Suprapubic skin (tissue), 4 donors: ENCODE results near the gene GLIS1. TPM values are rescaled to one million over a fixed set of nuclear protein-coding genes. Genes with fewer than 3 reads are reported as not detected.

ENCODE experiments used
- DNase-seq, 2 donors: peaks; one replicate each; pipeline ENCODE4 v3.0.0-alpha.2; 2019; ENCODE audit warnings: low spot score in 2 of 2
- H3K27ac ChIP-seq: fragments of 200-600 bp; sonication (generic); one replicate; pipeline ENCODE4 v1.5.1; 2019
- H3K27me3 ChIP-seq: fragments of 200-600 bp; sonication (generic); one replicate; pipeline ENCODE4 v1.5.1; 2019
- H3K36me3 ChIP-seq: fragments of 200-600 bp; sonication (generic); one replicate; pipeline ENCODE4 v1.5.1; 2019
- H3K4me1 ChIP-seq: fragments of 200-600 bp; sonication (generic); one replicate; pipeline ENCODE4 v1.5.1; 2019
- H3K4me3 ChIP-seq: fragments of 200-600 bp; sonication (generic); one replicate; pipeline ENCODE4 v1.5.1; 2019; ENCODE audit warnings: mild to moderate bottlenecking
- H3K9me3 ChIP-seq: fragments of 200-600 bp; sonication (generic); one replicate; pipeline ENCODE4 v1.5.1; 2019
- EP300 ChIP-seq: sonication (generic); formaldehyde crosslinking; IDR thresholded peaks from one replicate; pipeline ENCODE4 v1.6.1; 2017; ENCODE audit warnings: antibody characterized with exemption
- POLR2A ChIP-seq, 2 donors: fragments of 450-650 bp; IDR thresholded peaks; one replicate each; pipeline ENCODE4 v1.6.1; 2017; ENCODE audit warnings: antibody characterized with exemption in 2 of 2, mild to moderate bottlenecking in 2 of 2, moderate library complexity in 2 of 2
- POLR2AphosphoS5 ChIP-seq, 3 donors: sonication (generic); formaldehyde crosslinking; IDR thresholded peaks; one replicate each; pipeline ENCODE4 v1.6.1; 2017; ENCODE audit warnings: antibody characterized with exemption in 3 of 3
- WGBS: methylation state at CpG from one replicate; pipeline ENCODE4 v1.1.5; 2018; 5-methylcytosine and 5-hydroxymethylcytosine counted together
- total RNA-seq, 4 donors: library from RNA; depleted of rRNA; stranded (reverse); fragments of >200 nt; gene quantifications; one replicate each; pipeline ENCODE4 v1.1.0, GENCODE V29; 2016
- TF ChIP-seq, protein P1 (sequence below), 2 donors: fragments of 200-600 bp in 1 of 2; fragments of 450-650 bp in 1 of 2; sonication (generic) in 1 of 2; IDR thresholded peaks; one replicate each; pipeline ENCODE4 v1.5.1; 2016 to 2019; ENCODE audit warnings: antibody characterized with exemption in 2 of 2, mild to moderate bottlenecking in 1 of 2, moderate library complexity in 1 of 2

GLIS1 gene
- total RNA-seq, 4 donors from 2014 or later = 0.34 to 1.5 (median 0.59) TPM

- no peak overlapping the region for H3K4me3 ChIP-seq
- TF ChIP-seq, protein P1, sequence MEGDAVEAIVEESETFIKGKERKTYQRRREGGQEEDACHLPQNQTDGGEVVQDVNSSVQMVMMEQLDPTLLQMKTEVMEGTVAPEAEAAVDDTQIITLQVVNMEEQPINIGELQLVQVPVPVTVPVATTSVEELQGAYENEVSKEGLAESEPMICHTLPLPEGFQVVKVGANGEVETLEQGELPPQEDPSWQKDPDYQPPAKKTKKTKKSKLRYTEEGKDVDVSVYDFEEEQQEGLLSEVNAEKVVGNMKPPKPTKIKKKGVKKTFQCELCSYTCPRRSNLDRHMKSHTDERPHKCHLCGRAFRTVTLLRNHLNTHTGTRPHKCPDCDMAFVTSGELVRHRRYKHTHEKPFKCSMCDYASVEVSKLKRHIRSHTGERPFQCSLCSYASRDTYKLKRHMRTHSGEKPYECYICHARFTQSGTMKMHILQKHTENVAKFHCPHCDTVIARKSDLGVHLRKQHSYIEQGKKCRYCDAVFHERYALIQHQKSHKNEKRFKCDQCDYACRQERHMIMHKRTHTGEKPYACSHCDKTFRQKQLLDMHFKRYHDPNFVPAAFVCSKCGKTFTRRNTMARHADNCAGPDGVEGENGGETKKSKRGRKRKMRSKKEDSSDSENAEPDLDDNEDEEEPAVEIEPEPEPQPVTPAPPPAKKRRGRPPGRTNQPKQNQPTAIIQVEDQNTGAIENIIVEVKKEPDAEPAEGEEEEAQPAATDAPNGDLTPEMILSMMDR (IDR thresholded peaks at IDR 0.05) = no peak
- no peak for TF ChIP-seq POLR2AphosphoS5 (IDR thresholded peaks at IDR 0.05)
- no peak for TF ChIP-seq POLR2A (IDR thresholded peaks at IDR 0.05)
- TF ChIP-seq EP300 = no peak
- H3K9me3 ChIP-seq = no peaks in the 10 kb centered on the region
- H3K27ac ChIP-seq = no peak overlapping the region
- peaks cover 10% of the 10 kb centered on the region for H3K27me3 ChIP-seq
- 81% methylated on average over 6 of the region's 21 CpGs for WGBS
- H3K4me1 ChIP-seq = no peaks in the 10 kb centered on the region
- DNase-seq = no peak
- no peaks in the 10 kb centered on the region for H3K36me3 ChIP-seq
Measured at GRCh38 chr1:53501065-53502005, 237.6 kb downstream of the GLIS1 start.

DNA sequence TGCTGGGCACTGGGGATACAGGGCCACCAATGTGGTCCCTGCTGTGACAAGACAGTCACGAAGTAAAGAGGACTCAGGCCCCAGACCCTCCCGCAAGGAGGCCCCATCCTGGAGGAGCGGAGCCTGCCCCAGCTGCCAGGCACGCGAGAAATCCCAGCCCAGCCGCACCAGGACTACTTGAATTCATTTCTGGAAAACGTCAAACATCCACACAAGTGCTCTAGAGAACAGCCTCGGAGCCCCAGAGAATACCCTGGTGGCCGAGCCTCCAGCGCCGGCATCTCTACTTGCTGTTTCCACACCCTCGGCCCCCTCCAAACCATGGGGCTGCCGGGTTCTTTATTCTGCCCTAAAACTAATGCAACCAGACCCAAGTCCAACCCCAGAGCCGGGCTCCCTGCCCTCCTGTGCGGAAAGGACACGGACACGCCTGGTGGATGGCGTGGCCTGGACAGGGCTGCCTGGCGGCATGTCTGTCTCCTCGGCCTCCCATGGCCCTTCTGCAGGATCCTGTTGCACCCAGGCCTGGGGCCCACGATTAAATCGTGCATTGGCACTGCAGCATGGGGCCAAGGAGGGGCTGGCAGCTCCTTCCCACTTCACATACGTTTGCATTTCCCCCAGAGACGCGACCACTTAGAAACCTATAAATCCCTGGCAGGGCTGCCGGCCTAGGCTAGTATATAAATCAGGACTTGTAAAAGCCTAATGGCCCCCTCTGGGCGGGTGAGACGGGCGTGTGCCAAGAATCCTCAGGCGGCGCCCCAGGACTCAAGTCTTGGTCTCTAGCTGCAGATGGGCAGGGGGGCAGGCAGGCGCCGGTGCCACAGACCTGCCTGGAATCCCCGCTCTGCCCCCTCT is 238.5 kb downstream of the GLIS1 start:
- WGBS = 75% methylated on average over 5 of the region's 34 CpGs
- TF ChIP-seq EP300 = no peak
- Histone ChIP-seq H3K4me3 (no peak overlapping the region), H3K27ac (no peak overlapping the region), H3K27me3 (peaks cover 10% of the 10 kb centered on the region), H3K9me3 (no peaks in the 10 kb centered on the region), H3K36me3 (no peaks in the 10 kb centered on the region), H3K4me1 (no peaks in the 10 kb centered on the region)
- no peak for DNase-seq

GRCh38 chr1:53499257-53500203 is 239.4 kb downstream of the GLIS1 start:
- TF ChIP-seq, protein P1 (IDR thresholded peaks at IDR 0.05) = no peak
- TF ChIP-seq EP300 = no peak
- no peak for TF ChIP-seq POLR2A (IDR thresholded peaks at IDR 0.05)
- no peak for TF ChIP-seq POLR2AphosphoS5 (IDR thresholded peaks at IDR 0.05)
- Histone ChIP-seq H3K27ac (no peak overlapping the region), H3K36me3 (no peaks in the 10 kb centered on the region), H3K4me3 (no peak overlapping the region), H3K27me3 (peaks cover 10% of the 10 kb centered on the region), H3K9me3 (no peaks in the 10 kb centered on the region), H3K4me1 (no peaks in the 10 kb centered on the region)
- DNase-seq = no peak
- WGBS = 87% methylated on average over 11 of the region's 20 CpGs

DNA sequence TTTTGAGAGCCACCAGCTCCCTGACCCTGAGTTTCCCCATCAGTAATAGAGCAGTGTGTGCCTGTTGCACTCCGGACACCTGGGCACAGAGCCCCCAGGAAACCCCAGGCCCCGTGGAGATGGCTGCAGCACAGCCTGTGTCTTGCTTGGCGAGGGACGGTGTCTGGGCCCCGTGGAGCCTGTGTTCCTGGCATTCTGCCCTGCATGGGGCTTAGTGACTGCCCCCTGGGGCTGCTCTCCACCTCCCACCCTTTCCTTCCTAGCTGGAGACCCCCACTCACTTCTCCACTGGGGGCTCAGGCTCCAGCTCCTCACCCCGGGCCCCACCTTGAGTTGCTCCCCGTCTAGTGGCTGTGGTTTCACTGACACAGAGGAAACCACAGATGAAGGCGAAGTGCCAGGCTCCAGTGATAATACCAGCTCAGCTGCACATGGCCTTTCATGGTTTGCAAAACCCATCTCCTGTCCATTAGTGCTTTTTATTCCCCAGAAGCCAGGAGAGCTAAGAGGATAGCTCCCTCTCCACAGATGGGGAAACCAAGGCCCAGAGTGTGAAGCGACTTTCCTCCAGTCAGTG is 240.3 kb downstream of the GLIS1 start:
- TF ChIP-seq, protein P1 (IDR thresholded peaks at IDR 0.05) = no peak
- TF ChIP-seq POLR2AphosphoS5 (IDR thresholded peaks at IDR 0.05) = no peak
- no peak for TF ChIP-seq POLR2A (IDR thresholded peaks at IDR 0.05)
- Histone ChIP-seq H3K4me1 (no peaks in the 10 kb centered on the region), H3K27me3 (peaks cover 10% of the 10 kb centered on the region), H3K27ac (no peak overlapping the region), H3K9me3 (no peaks in the 10 kb centered on the region), H3K36me3 (no peaks in the 10 kb centered on the region), H3K4me3 (no peak overlapping the region)
- WGBS = 75% methylated on average over 8 of the region's 9 CpGs
- peak in 1 of 2 donors; percentile 21 for DNase-seq
